Sigmoid colon (tissue), 7 donors: Measurements from ENCODE around the gene SYT5. TPM values are rescaled to one million over a fixed set of nuclear protein-coding genes. Genes with fewer than 3 reads are reported as not detected.
A peak's percentile ranks its signal among the peaks of the same experiment; 100 is the strongest.

Source experiments
- DNase-seq: peaks from one replicate; pipeline ENCODE4 v3.0.0-alpha.2; 2019
- H3K27ac ChIP-seq, 4 donors: fragments of 200-600 bp; sonication (generic); one replicate each; pipeline ENCODE4 v1.5.1; 2016 to 2019; ENCODE audit warnings: mild to moderate bottlenecking in 1 of 4
- H3K27me3 ChIP-seq, 3 donors: fragments of 200-600 bp; sonication (generic); one replicate each; pipeline ENCODE4 v1.5.1; 2019; ENCODE audit warnings: mild to moderate bottlenecking in 1 of 3
- H3K36me3 ChIP-seq, 4 donors: fragments of 200-600 bp; sonication (generic); one replicate each; pipeline ENCODE4 v1.5.1; 2016 to 2019
- H3K4me1 ChIP-seq, 4 donors: fragments of 200-600 bp; sonication (generic); one replicate each; pipeline ENCODE4 v1.5.1; 2017 to 2019
- H3K4me3 ChIP-seq, 4 donors: fragments of 200-600 bp; sonication (generic); one replicate each; pipeline ENCODE4 v1.5.1; 2017 to 2019; ENCODE audit warnings: mild to moderate bottlenecking in 2 of 4, moderate library complexity in 1 of 4
- H3K9me3 ChIP-seq, 4 donors: fragments of 200-600 bp in 3 of 4; sonication (generic) in 3 of 4; one replicate each; pipeline versions ENCODE4 v1.5.1 to v1.6.1; 2013 to 2019
- EP300 ChIP-seq, 4 donors: sonication (generic); formaldehyde crosslinking; IDR thresholded peaks; one replicate each; pipeline ENCODE4 v1.6.1; 2017; ENCODE audit warnings: antibody characterized with exemption in 4 of 4
- POLR2A ChIP-seq, 2 donors: fragments of 450-650 bp; IDR thresholded peaks; one replicate each; pipeline ENCODE4 v1.6.1; 2016; ENCODE audit warnings: antibody characterized with exemption in 2 of 2, mild to moderate bottlenecking in 2 of 2, moderate library complexity in 2 of 2
- POLR2AphosphoS5 ChIP-seq, 4 donors: sonication (generic); formaldehyde crosslinking; IDR thresholded peaks; one replicate each; pipeline ENCODE4 v1.6.1; 2017; ENCODE audit warnings: antibody characterized with exemption in 4 of 4
- WGBS, 2 donors: extraction: QIAGEN DNeasy Blood & Tissue Kit; methylation state at CpG; one replicate each; pipeline ENCODE4 v1.1.7; 2013; 5-methylcytosine and 5-hydroxymethylcytosine counted together
- intact Hi-C: fragments of 100-400 bp; cut with DNase I; formaldehyde crosslinking; loops from one replicate; pipeline ENCODE4 v1.15.1; 2023
- polyA plus RNA-seq, 3 donors: library from polyadenylated mRNA; stranded (reverse); fragments of 200-250 nt; gene quantifications; one replicate each; pipeline ENCODE4 v1.2.3, GENCODE V29; 2013
- total RNA-seq, 4 donors: library from RNA; depleted of rRNA; stranded (reverse); fragments of >200 nt; gene quantifications; one replicate each; pipeline ENCODE4 v1.1.0, GENCODE V29; 2016
- TF ChIP-seq, protein P1 (sequence below), 4 experiments: fragments of 450-650 bp in 3 of 4; fragments of 200-600 bp in 1 of 4; IDR thresholded peaks; one replicate each; pipeline ENCODE4 v1.5.1; 2016 to 2019; ENCODE audit warnings: antibody characterized with exemption in 4 of 4, mild to moderate bottlenecking in 3 of 4, moderate library complexity in 2 of 4
- donor health status: healthy with polysubstance abuse.
- donor health status: Bipolar disorder and iron deficiency.
- donor health status: healthy.

SYT5 gene
- total and polyA plus RNA-seq, 7 donors = 0.69 to 9.6 (median 1.9) TPM

DNA sequence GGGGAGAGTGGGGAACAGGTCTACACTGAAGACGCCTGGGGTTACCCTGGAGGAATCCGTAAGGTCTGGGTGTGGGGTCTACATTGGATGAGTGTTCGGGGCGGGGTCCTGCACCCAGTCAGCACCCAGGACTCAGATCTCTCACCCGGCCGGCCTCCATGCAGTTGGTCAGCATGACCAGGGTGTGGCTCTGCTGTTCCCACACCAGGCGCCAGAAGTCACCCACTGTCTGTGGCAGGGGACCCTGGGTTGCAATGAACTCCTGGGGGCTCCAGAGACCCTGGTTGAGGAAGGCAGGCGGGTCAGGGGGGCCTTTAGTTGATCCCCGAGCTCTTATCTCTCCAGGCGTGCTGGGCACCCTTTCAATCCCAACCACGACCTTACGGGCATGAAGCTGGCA, 6.0 kb upstream of the SYT5 start:
- DNase-seq = no peak
- Histone ChIP-seq H3K27me3 (peaks cover 0 to 41% (median 18%) of the 10 kb centered on the region in 3 donors), H3K9me3 (no peaks in the 10 kb centered on the region), H3K4me3 (no peak overlapping the region), H3K36me3 (no peaks in the 10 kb centered on the region), H3K27ac (no peak overlapping the region), H3K4me1 (no peaks in the 10 kb centered on the region)
- intact Hi-C loops = no loop called here
- WGBS, 2 donors = 87 to 89% methylated on average over 12 of the region's 12 CpGs
- no peak for TF ChIP-seq POLR2AphosphoS5 (IDR thresholded peaks at IDR 0.05)
- no peak for TF ChIP-seq EP300 (IDR thresholded peaks at IDR 0.05)
- TF ChIP-seq POLR2A (IDR thresholded peaks at IDR 0.05) = no peak
- TF ChIP-seq, protein P1, sequence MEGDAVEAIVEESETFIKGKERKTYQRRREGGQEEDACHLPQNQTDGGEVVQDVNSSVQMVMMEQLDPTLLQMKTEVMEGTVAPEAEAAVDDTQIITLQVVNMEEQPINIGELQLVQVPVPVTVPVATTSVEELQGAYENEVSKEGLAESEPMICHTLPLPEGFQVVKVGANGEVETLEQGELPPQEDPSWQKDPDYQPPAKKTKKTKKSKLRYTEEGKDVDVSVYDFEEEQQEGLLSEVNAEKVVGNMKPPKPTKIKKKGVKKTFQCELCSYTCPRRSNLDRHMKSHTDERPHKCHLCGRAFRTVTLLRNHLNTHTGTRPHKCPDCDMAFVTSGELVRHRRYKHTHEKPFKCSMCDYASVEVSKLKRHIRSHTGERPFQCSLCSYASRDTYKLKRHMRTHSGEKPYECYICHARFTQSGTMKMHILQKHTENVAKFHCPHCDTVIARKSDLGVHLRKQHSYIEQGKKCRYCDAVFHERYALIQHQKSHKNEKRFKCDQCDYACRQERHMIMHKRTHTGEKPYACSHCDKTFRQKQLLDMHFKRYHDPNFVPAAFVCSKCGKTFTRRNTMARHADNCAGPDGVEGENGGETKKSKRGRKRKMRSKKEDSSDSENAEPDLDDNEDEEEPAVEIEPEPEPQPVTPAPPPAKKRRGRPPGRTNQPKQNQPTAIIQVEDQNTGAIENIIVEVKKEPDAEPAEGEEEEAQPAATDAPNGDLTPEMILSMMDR (IDR thresholded peaks at IDR 0.05) = no peak

DNA sequence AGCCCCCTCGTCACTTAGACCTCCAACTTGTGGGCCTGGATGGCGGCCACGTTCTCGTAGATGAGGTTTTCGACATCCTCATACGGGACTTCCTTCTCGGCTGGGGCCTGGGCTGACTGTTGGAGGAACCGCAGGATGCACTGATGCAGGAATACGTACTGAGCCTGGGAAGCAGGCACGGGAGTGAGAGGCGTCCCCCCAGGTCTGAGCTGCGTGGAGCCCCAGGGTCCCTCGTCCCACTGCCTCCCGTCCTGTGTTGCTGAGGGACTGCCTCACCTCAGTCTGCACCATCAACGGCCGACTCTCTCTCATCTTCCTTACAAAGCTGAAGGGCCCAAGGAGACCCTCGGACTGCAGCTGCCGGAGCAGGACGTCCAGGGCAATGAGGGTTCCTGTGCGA, 1.7 kb upstream of the SYT5 start:
- no peak for DNase-seq
- WGBS, 2 donors = 80 to 91% methylated on average over 20 of the region's 20 CpGs
- H3K27ac ChIP-seq = no peak overlapping the region
- peaks cover 0 to 18% (median 16%) of the 10 kb centered on the region in 4 donors for H3K4me1 ChIP-seq
- no peak overlapping the region for H3K4me3 ChIP-seq
- no peaks in the 10 kb centered on the region for H3K36me3 ChIP-seq
- intact Hi-C loops = no loop called here
- H3K27me3 ChIP-seq = peaks cover 32 to 84% (median 62%) of the 10 kb centered on the region in 3 donors
- TF ChIP-seq EP300 (IDR thresholded peaks at IDR 0.05) (no peak), POLR2AphosphoS5 (IDR thresholded peaks at IDR 0.05) (no peak), POLR2A (IDR thresholded peaks at IDR 0.05) (no peak)
- TF ChIP-seq, protein P1 (IDR thresholded peaks at IDR 0.05) = no peak
- H3K9me3 ChIP-seq = no peaks in the 10 kb centered on the region

DNA sequence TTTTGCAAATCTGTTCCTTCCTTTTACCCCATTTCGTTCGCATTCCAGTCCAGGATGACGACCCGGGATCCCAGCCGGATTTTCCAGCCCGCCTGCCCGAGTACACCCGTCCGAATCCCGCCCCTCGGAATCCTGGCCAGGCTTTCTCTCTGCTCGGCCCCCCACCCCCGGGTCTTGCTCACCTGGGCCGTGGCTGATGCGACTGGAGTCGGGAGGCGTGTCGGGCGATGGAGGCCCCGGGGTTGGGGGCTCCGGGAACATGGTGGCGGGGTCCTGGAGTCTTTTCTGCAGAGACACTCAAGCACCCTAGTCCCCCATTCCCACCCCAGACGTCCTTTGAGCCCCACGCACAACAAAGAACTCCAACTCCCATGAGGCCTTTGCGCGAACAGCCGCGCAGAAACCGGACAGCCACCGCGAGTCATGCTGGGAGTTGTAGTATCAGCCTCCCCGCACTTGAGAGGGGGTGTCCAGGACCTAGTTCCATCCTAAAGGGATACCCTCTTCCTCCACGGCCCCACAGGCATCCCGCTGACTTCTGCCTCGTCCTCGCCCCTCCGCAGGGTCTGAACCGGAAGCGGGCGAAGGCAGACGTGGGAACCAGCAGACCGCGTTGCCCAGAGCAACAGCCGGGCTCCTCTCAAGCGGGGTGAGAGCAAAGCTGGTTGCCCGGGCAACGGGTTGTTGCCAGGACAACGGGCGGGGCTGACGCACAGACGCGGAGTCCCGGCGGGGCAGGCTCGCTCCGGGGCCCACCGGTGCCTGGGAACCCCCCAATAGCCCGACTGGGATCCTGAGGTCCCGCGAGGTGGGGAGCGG, 1.1 kb downstream of the SYT5 start:
- no peak for DNase-seq
- no peak overlapping the region for H3K27ac ChIP-seq
- H3K36me3 ChIP-seq = no peaks in the 10 kb centered on the region
- peak overlapping the region in 3 of 4 donors; percentile 2 to 35 (median 29) for H3K4me3 ChIP-seq
- no peaks in the 10 kb centered on the region for H3K9me3 ChIP-seq
- TF ChIP-seq, protein P1 (IDR thresholded peaks at IDR 0.05) = no peak
- no peak for TF ChIP-seq POLR2AphosphoS5 (IDR thresholded peaks at IDR 0.05)
- no peak for TF ChIP-seq EP300 (IDR thresholded peaks at IDR 0.05)
- TF ChIP-seq POLR2A (IDR thresholded peaks at IDR 0.05) = no peak
- peaks cover 54 to 96% (median 89%) of the 10 kb centered on the region in 3 donors for H3K27me3 ChIP-seq
- peaks cover 0 to 29% (median 18%) of the 10 kb centered on the region in 4 donors for H3K4me1 ChIP-seq
- intact Hi-C loops = no loop called here
- 5 to 14% methylated on average over 61 of the region's 61 CpGs for WGBS, 2 donors

DNA sequence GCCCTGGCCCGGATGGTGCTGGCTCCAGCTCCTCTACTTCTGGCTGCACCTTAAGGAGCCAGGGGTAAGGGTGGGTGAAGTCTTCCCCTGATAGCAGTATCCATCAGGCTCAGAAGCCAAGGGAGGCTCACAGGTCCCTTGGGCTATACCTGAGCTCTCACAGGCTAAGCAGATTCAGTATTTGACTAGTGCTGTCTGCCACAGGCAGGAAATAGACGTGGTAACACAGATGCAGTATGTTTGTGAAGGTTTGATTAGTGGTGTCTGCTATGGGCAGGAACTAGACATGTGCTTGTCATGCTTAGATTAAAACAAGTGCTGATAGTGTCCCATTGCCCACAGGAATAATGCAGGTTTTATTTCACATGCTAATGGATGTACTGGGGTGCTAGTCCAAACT, 4.0 kb downstream of the SYT5 start:
- Histone ChIP-seq H3K27ac (no peak overlapping the region), H3K36me3 (no peaks in the 10 kb centered on the region), H3K27me3 (peaks cover 66 to 100% (median 98%) of the 10 kb centered on the region in 3 donors), H3K4me3 (no peak overlapping the region), H3K4me1 (peaks cover 0 to 37% (median 27%) of the 10 kb centered on the region in 4 donors), H3K9me3 (no peaks in the 10 kb centered on the region)
- 15 to 36% methylated on average over 2 of the region's 2 CpGs for WGBS, 2 donors
- intact Hi-C loops = no loop called here
- DNase-seq = no peak
- TF ChIP-seq POLR2AphosphoS5 (IDR thresholded peaks at IDR 0.05) (no peak), POLR2A (IDR thresholded peaks at IDR 0.05) (no peak), EP300 (IDR thresholded peaks at IDR 0.05) (no peak)
- TF ChIP-seq, protein P1 (IDR thresholded peaks at IDR 0.05) = no peak
